HG03457 (cell line): Measurements from ENCODE around the gene GRAMD1B.

ENCODE experiments used
- ATAC-seq: cut with Tn5 transposase; IDR thresholded peaks from one replicate; pipeline ENCODE4 v1.9.1; 2021; ENCODE audit warnings: moderate number of reproducible peaks; ENCODE audit not compliant: unreplicated experiment

GRAMD1B gene

GRCh38 chr11:123584737-123585136, 154.7 kb downstream of the GRAMD1B start:
- no peak for ATAC-seq

GRCh38 chr11:123585206-123585605, 155.1 kb downstream of the GRAMD1B start:
- no peak for ATAC-seq

GRCh38 chr11:123585706-123586105, 155.6 kb downstream of the GRAMD1B start:
- ATAC-seq: no peak

GRCh38 chr11:123586568-123586967, 156.5 kb downstream of the GRAMD1B start:
- no peak for ATAC-seq

GRCh38 chr11:123587044-123587443, 157.0 kb downstream of the GRAMD1B start:
- no peak for ATAC-seq

- no peak for ATAC-seq
These were observed 157.5 kb downstream of the GRAMD1B start for GRCh38 chr11:123587559-123587958.

- ATAC-seq: no peak
These were observed 158.2 kb downstream of the GRAMD1B start for GRCh38 chr11:123588117-123588863.

GRCh38 chr11:123588864-123589262, 158.8 kb downstream of the GRAMD1B start:
- ATAC-seq: no peak

GRCh38 chr11:123590296-123590912, 160.3 kb downstream of the GRAMD1B start:
- no peak for ATAC-seq

GRCh38 chr11:123593570-123593969, 163.5 kb downstream of the GRAMD1B start:
- ATAC-seq: no peak

GRCh38 chr11:123594188-123594901, 164.3 kb downstream of the GRAMD1B start:
- no peak for ATAC-seq

GRCh38 chr11:123594921-123595320, 164.9 kb downstream of the GRAMD1B start:
- ATAC-seq: no peak

- ATAC-seq: no peak
These were observed 167.8 kb downstream of the GRAMD1B start for GRCh38 chr11:123597859-123598258.

GRCh38 chr11:123601136-123601535, 171.1 kb downstream of the GRAMD1B start:
- ATAC-seq: no peak

- ATAC-seq: no peak
These were observed 171.7 kb downstream of the GRAMD1B start for GRCh38 chr11:123601743-123602142.

GRCh38 chr11:123603666-123604065, 173.6 kb downstream of the GRAMD1B start:
- ATAC-seq: no peak

- no peak for ATAC-seq
These were observed 177.7 kb downstream of the GRAMD1B start for GRCh38 chr11:123607781-123608180.

- no peak for ATAC-seq
These were observed 178.3 kb downstream of the GRAMD1B start for GRCh38 chr11:123608371-123608770.

- no peak for ATAC-seq
These were observed 178.9 kb downstream of the GRAMD1B start for GRCh38 chr11:123608945-123609344.

- ATAC-seq: no peak
These were observed 181.6 kb downstream of the GRAMD1B start for GRCh38 chr11:123611698-123612097.

GRCh38 chr11:123616505-123617198, 186.6 kb downstream of the GRAMD1B start:
- no peak for ATAC-seq
